ENCODE data around the gene SMPD3.
A peak's percentile ranks its signal among the peaks of the same experiment; 100 is the strongest.

The SMPD3 gene

GRCh38 chr16:68332411-68333121 lies 115.7 kb downstream of the SMPD3 start:
- no peak for DNase-seq (ENCODE audit: low read depth in 2 of 2)

- DNase-seq (ENCODE audit: low read depth in 2 of 2), result no peak
These were observed 116.4 kb downstream of the SMPD3 start for GRCh38 chr16:68331879-68332410.

- no peak for DNase-seq (ENCODE audit: low read depth in 2 of 2)
These were observed 119.4 kb downstream of the SMPD3 start for GRCh38 chr16:68328860-68329390.

- DNase-seq (ENCODE audit: low read depth in 2 of 2), result peak; percentile 64 to 74
These were observed 120.0 kb downstream of the SMPD3 start for GRCh38 chr16:68328151-68328859.

GRCh38 chr16:68324780-68325357 lies 123.4 kb downstream of the SMPD3 start:
- DNase-seq (ENCODE audit: low read depth in 2 of 2), result no peak

- DNase-seq (ENCODE audit: low read depth in 2 of 2), result no peak
These were observed 124.0 kb downstream of the SMPD3 start for GRCh38 chr16:68324336-68324735.

GRCh38 chr16:68319185-68319908 lies 129.0 kb downstream of the SMPD3 start:
- peak; percentile 30 to 59 for DNase-seq (ENCODE audit: low read depth in 2 of 2)

- no peak for DNase-seq (ENCODE audit: low read depth in 2 of 2)
These were observed 135.2 kb downstream of the SMPD3 start for GRCh38 chr16:68313116-68313515.

- peak; percentile 88 to 92 for DNase-seq (ENCODE audit: low read depth in 2 of 2)
These were observed 137.4 kb downstream of the SMPD3 start, which contains the start of the genes PRMT7 and SLC7A6OS for GRCh38 chr16:68310774-68311511. TSS of gene PRMT7 (plus strand) at chr16:68311019. CDS start at chr16:68315980, 4,961 bp downstream. TSS of gene SLC7A6OS (minus strand) at chr16:68310946. CDS start at chr16:68310926, 20 bp downstream.

GRCh38 chr16:68310437-68310773 lies 137.9 kb downstream of the SMPD3 start:
- no peak for DNase-seq (ENCODE audit: low read depth in 2 of 2)

GRCh38 chr16:68309799-68310198 lies 138.5 kb downstream of the SMPD3 start:
- DNase-seq (ENCODE audit: low read depth in 2 of 2), result no peak
